Naive thymus-derived CD8-positive, alpha-beta T cell (primary cell): ENCODE data around the gene SCGB1C2. TPM values are rescaled to one million over a fixed set of nuclear protein-coding genes. Genes with fewer than 3 reads are reported as not detected.

Experiments
- ATAC-seq, 2 donors: fragments of 150-1000 bp; cut with Tn5 transposase in 1 of 2; sonication (Bioruptor Pico), chemical (Tn5 transposase) in 1 of 2; 1 replicate in 1 of 2; 2 replicates in 1 of 2; pipeline ENCODE4 v1.10.0; 2021; ENCODE audit warnings: mild to moderate bottlenecking in 2 of 2, moderate library complexity in 2 of 2
- POLR2A ChIA-PET: fragments of 350-600 bp; sonication (Branson Sonifier 250); formaldehyde crosslinking; loops from one replicate; lab custom pipeline; 2021; ENCODE audit warnings: antibody characterized with exemption; lab: Charles Lee
- DNase-seq, 10 donors: peaks; one replicate each; pipeline versions ENCODE4 v3.0.0 to v3.0.0-alpha.2; 2020 to 2022
- H3K27ac Mint-ChIP-seq, 10 donors: one replicate each; pipeline ENCODE4 v1.8.0; 2020 to 2022; ENCODE audit warnings: mild to moderate bottlenecking in 10 of 10, mixed read lengths in 10 of 10, moderate library complexity in 4 of 10, inconsistent platforms in 1 of 10
- H3K27me3 Mint-ChIP-seq, 5 donors: one replicate each; pipeline ENCODE4 v1.8.0; 2021 to 2022; ENCODE audit warnings: mixed read lengths in 5 of 5
- H3K36me3 Mint-ChIP-seq, 3 donors: one replicate each; pipeline ENCODE4 v1.8.0; 2020 to 2022; ENCODE audit warnings: mixed read lengths in 3 of 3, mild to moderate bottlenecking in 2 of 3, inconsistent platforms in 1 of 3
- H3K4me1 Mint-ChIP-seq, 4 donors: one replicate each; pipeline ENCODE4 v1.8.0; 2021 to 2022; ENCODE audit warnings: mixed read lengths in 4 of 4
- H3K4me3 Mint-ChIP-seq, 10 donors: one replicate each; pipeline ENCODE4 v1.8.0; 2020 to 2022; ENCODE audit warnings: mild to moderate bottlenecking in 10 of 10, mixed read lengths in 10 of 10, moderate library complexity in 6 of 10, inconsistent platforms in 1 of 10
- H3K9me3 Mint-ChIP-seq, 9 donors: one replicate each; pipeline ENCODE4 v1.8.0; 2020 to 2022; ENCODE audit warnings: mixed read lengths in 9 of 9, mild to moderate bottlenecking in 3 of 9, inconsistent platforms in 1 of 9, moderate library complexity in 1 of 9
- polyA plus RNA-seq, 3 donors: library from polyadenylated mRNA; unstranded; fragments of 300-500 nt; fragmentation: Illumina TruSeq; gene quantifications; one replicate each; pipeline ENCODE4 v1.2.3, GENCODE V29; 2021
- total RNA-seq, 8 experiments: library from RNA in 2 of 8; stranded (reverse) in 2 of 8; gene quantifications; one replicate each; pipeline ENCODE4 v1.2.3 and lab custom pipeline; 2021 to 2026

SCGB1C2 gene
- total and polyA plus RNA-seq, 5 experiments from 2014 or later: not detected

DNA sequence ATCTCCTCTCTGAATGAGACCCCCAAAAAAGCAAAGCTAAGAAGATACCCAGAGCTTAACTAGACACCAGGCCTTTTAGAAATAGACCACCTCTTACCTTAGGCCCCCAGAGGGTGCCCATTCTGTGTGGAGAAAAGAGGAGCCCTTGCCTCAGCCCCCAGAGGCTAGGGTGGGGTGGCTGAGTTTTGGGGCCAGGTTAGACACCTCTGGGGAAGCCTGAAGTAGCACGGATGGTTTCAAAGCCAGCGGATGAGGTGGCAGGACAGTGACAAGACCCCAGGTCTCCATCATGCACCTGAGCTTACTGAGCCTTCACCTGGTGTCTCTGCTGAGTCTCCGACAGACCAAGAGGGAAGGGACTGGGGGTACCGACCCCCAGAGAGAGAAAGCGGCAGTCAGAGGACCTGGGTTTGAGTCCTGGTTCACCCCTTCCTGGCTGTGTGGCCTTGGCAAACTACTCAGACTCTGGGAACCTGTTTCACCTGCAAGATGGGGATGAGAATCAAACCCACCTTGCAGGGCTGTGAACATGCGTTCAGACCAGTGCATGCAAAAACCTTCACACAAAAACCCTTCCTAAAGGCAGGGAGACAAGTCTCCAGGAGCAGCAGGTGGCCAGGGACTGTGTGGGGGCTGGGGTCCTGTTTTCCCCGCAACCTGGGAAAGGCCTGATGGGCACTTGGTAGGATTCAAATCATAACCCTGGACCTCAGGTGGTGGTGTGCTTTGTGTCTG, 7.7 kb downstream of the SCGB1C2 start:
- H3K27me3 Mint-ChIP-seq: peaks cover 0 to 3% (median 0%) of the 10 kb centered on the region in 5 donors
- peak overlapping the region in 1 of 10 donors; percentile 18 for H3K27ac Mint-ChIP-seq
- H3K36me3 Mint-ChIP-seq: no peaks in the 10 kb centered on the region
- H3K4me1 Mint-ChIP-seq: peaks cover 0 to 4% (median under 1%) of the 10 kb centered on the region in 4 donors
- no peaks in the 10 kb centered on the region for H3K9me3 Mint-ChIP-seq
- peak in 3 of 10 donors; percentile 0 to 42 (median 7) for DNase-seq
- no peak for ATAC-seq
- POLR2A ChIA-PET: no interaction called here
- H3K4me3 Mint-ChIP-seq: no peak overlapping the region

DNA sequence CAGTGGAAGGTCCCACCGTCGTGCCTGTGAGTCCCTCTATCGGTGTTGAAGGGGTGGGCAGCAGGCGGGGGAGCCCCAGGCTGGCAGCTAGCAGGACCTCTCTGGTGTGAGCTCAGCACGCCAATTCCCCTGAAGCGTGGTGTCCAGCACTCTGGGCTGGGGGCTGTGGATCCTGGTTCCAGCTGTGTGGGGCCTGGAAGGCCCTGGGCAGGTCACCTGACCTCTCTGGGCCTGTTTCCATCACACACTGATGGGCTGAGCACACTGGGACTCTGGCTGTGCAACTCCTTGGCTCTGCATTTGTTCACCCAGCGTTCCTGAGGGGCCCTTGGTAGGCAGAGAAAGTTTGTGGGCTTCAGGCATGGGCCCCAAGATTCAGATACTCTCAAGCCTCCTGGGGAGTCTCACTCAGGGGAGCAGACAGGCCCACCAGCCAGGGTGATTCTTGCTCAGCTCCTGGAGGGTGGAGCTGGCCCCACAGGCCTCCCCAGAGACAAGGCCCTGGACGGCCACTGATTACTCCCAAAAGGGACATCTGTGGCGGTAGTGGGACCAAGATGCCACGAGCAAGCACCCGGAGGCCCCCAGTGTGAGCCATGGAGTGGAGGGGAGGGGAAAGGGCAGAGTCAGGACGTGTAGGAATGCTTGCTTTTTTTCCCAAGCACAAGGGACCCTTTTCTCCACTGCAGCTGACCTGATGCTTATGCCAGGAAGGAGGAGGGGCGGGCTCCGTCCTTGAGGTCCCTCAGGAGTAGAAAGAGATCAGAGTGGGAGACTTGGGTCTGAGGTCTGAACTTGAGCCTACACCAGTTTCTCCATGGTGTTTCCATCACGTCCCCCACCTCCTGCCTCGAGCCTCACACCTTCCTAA, 8.5 kb downstream of the SCGB1C2 start:
- POLR2A ChIA-PET: no interaction called here
- Mint-ChIP-seq H3K4me3 (no peak overlapping the region), H3K36me3 (no peaks in the 10 kb centered on the region), H3K4me1 (peaks cover 0 to 4% (median under 1%) of the 10 kb centered on the region in 4 donors), H3K27me3 (peaks cover 0 to 3% (median 0%) of the 10 kb centered on the region in 5 donors), H3K27ac (no peak overlapping the region), H3K9me3 (no peaks in the 10 kb centered on the region)
- DNase-seq (peak in 3 of 10 donors; percentile 0 to 51 (median 14)), ATAC-seq (no peak)

DNA sequence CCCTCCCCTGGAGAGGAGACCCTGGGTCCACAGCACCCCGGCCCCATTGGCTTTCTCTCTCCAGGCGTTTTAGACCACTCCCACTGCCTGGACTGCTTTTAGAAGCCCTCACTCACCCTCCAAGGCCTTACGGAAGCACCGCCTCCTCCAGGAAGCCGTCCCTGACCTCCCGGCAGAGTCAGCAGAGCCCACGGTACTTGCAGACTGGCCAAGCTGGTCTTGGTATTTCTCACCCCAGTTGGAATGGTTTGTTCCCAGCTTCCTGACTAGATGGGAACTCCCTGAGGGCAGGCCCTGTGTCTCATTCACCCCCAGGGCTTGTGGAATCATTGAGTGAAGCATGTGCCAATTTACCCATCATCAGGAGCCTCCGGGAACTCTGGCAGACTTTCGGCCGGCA, 9.2 kb downstream of the SCGB1C2 start:
- no peak overlapping the region for H3K4me3 Mint-ChIP-seq
- H3K9me3 Mint-ChIP-seq: no peaks in the 10 kb centered on the region

DNA sequence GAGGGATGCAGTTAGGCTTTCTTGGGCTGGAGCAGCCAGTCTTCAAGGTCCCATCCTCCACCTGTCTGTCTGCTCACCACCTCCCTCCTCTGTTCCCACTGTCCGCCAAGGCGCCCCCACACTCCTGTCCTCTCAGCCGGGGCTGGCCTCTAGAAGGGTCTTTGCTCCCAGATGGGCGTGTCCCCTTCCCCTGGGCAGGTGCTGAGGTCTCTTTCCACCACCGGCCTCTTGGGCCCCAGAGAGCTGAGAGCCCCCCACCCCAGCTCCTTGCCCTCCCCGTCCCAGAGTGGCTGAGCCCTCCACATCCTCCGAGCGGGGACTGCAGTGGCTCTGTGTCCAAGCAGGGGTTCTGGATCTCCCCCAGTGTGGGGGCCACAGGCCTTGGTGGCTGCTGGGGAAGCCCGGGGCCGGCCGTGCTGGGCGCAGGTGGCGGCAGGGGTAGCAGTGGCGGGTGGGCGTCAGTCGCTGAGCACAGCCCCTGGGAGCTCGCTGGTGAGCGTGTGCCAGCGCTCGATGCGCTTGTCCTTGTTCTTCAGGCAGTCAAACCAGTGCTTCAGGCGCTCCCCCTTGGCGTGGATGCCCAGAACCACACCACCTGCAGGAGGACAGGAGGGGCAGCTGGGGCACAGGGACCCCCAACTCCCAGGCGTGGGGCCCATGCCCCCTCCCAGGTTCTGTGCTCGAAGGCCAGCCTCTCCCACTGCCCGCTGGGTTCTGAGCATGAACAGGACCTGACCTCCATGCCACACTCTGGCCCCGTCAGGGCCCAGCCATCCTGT, 9.8 kb downstream of the SCGB1C2 start:
- POLR2A ChIA-PET: no interaction called here
- Mint-ChIP-seq H3K36me3 (no peaks in the 10 kb centered on the region), H3K9me3 (no peaks in the 10 kb centered on the region), H3K4me1 (peaks cover 0 to 4% (median under 1%) of the 10 kb centered on the region in 4 donors), H3K27me3 (peaks cover 0 to 6% (median 0%) of the 10 kb centered on the region in 5 donors), H3K27ac (no peak overlapping the region), H3K4me3 (no peak overlapping the region)
- DNase-seq (peak in 3 of 10 donors; percentile 0 to 40 (median 14)), ATAC-seq (no peak)

More for the DNA sequence above, 9.2 kb downstream of the SCGB1C2 start:
- ATAC-seq (no peak), DNase-seq (peak in 2 of 10 donors; percentile 0 to 11)
- POLR2A ChIA-PET: no interaction called here
- H3K27ac Mint-ChIP-seq: no peak overlapping the region
- peaks cover 0 to 3% (median 0%) of the 10 kb centered on the region in 5 donors for H3K27me3 Mint-ChIP-seq
- H3K4me1 Mint-ChIP-seq: peaks cover 0 to 4% (median under 1%) of the 10 kb centered on the region in 4 donors
- no peaks in the 10 kb centered on the region for H3K36me3 Mint-ChIP-seq

DNA sequence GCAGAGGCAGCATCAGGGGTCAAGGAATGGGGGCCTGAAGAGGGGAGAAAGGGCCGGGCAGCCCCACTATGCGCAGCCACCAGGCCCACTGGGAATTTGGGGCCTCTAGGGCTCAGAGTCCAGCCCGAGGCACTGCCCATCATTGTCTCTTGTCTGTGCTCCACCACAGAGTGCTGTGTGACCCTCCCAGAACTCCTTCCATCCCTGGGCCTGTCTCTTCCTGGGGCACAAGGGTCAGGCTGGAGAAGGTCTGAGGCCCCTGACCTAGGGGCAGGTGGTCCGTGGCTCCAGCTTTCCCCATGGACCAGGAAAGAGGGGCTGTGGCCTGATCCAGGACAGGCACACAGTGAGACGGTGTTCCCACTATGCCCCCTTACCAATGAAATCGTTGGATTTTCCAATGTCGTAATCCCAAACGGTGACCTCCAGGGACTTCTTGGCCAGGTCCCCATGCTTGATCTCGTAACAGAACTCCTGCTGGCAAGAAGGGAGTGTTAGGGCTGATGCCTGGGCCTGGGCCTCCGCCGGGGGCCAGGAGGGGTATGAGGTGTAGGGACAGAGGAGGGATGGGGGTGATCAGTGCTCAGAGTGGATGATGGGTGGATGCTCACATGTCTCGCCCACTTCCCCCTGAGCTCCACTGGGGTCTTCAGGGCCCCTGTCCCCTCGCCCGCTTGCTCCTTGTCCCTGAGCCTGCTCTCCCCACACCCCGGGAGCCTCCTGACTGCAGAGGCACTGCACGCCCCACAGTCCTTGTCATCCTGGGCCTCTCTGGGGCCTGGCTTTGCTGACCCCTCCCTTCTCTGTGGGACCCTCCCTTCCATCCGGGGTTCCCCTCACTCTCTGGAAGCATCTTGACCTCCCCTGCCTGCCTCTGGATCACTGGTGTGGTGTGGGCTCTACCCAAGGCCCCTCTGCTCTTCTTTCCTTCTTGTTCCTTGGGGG, 10.7 kb downstream of the SCGB1C2 start:
- H3K4me3 Mint-ChIP-seq: no peak overlapping the region
- H3K27me3 Mint-ChIP-seq: peaks cover 0 to 5% (median 0%) of the 10 kb centered on the region in 5 donors
- no peak overlapping the region for H3K27ac Mint-ChIP-seq
- POLR2A ChIA-PET: no interaction called here
- H3K36me3 Mint-ChIP-seq: no peaks in the 10 kb centered on the region
- H3K4me1 Mint-ChIP-seq: peaks cover 0 to 4% (median under 1%) of the 10 kb centered on the region in 4 donors
- no peaks in the 10 kb centered on the region for H3K9me3 Mint-ChIP-seq
- DNase-seq: peak in 2 of 10 donors; percentile 16 to 49
- no peak for ATAC-seq

DNA sequence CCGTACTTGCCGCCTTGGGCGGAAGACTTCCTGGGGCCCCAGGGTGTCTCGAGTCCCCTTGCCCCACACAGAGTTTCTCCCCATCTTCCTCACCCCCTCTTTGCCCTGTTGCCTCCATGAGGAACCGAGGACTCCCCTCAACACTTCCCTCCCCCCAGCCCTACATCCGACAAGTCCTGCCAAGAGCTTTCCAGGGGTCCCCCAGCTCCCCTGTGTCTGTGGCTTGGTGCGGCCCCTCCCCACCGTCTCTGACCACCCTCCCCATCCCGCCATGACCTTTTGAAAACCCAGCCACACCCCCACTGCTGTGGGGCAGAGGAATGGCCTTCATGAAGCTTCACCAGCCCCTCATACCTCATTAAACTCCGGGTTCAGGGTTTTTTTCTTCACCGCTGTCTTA, 11.4 kb downstream of the SCGB1C2 start:
- H3K4me1 Mint-ChIP-seq: no peaks in the 10 kb centered on the region
- peak in 2 of 10 donors; percentile 5 to 42 for DNase-seq
- H3K27me3 Mint-ChIP-seq: peaks cover 0 to 5% (median 0%) of the 10 kb centered on the region in 5 donors
- H3K27ac Mint-ChIP-seq: no peak overlapping the region
- no peaks in the 10 kb centered on the region for H3K36me3 Mint-ChIP-seq
- no peak overlapping the region for H3K4me3 Mint-ChIP-seq
- no peaks in the 10 kb centered on the region for H3K9me3 Mint-ChIP-seq
- POLR2A ChIA-PET: no interaction called here
- ATAC-seq: no peak

DNA sequence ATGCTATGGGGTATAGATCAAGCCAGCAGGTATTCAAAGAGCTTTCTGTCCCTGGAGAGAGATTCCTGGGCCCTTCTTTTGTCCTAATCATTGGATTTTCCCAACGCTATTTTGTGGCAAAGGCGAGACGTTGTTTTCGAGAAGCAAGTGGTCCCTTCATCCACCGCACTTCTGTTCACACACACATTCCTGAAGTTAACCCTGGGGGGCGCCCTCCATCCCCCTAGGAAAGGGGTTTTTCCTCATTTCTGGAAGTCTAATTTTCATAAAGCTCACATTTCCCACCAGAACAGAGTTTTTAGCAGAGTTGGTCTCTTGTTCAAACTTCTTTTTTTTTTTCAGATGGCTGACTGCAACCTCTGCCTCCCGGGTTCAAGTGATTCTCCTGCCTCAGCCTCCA, 11.9 kb downstream of the SCGB1C2 start:
- Mint-ChIP-seq H3K4me1 (no peaks in the 10 kb centered on the region), H3K9me3 (no peaks in the 10 kb centered on the region), H3K4me3 (no peak overlapping the region), H3K27me3 (peaks cover 0 to 5% (median 0%) of the 10 kb centered on the region in 5 donors), H3K27ac (no peak overlapping the region), H3K36me3 (no peaks in the 10 kb centered on the region)
- POLR2A ChIA-PET: no interaction called here
- ATAC-seq (no peak), DNase-seq (peak in 1 of 10 donors; percentile 3)

DNA sequence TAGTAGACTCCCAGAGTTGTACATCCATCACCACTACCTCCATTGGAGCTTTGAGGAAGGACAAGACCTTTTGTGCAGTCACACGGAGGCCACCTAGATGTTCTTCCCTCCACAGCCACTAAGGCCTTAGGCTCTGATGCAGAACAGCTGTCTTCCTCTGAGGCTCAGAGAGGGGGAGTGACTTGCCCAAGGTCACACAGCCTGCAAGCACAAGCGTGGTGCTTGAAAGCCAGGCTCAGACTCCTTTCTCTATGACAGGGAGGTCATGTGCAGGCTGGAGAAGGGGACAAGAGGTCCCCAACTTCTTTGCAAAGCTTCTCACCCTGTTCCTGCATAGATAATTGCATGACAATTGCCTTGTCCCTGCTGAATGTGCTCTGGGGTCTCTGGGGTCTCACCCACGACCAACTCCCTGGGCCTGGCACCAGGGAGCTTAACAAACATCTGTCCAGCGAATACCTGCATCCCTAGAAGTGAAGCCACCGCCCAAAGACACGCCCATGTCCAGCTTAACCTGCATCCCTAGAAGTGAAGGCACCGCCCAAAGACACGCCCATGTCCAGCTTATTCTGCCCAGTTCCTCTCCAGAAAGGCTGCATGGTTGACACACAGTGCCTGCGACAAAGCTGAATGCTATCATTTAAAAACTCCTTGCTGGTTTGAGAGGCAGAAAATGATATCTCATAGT, 12.7 kb downstream of the SCGB1C2 start:
- Mint-ChIP-seq H3K27ac (no peak overlapping the region), H3K4me1 (no peaks in the 10 kb centered on the region), H3K27me3 (peaks cover 0 to 5% (median 0%) of the 10 kb centered on the region in 5 donors), H3K4me3 (no peak overlapping the region), H3K9me3 (no peaks in the 10 kb centered on the region), H3K36me3 (no peaks in the 10 kb centered on the region)
- DNase-seq (peak in 3 of 10 donors; percentile 0 to 51 (median 13)), ATAC-seq (no peak)
- POLR2A ChIA-PET: no interaction called here

DNA sequence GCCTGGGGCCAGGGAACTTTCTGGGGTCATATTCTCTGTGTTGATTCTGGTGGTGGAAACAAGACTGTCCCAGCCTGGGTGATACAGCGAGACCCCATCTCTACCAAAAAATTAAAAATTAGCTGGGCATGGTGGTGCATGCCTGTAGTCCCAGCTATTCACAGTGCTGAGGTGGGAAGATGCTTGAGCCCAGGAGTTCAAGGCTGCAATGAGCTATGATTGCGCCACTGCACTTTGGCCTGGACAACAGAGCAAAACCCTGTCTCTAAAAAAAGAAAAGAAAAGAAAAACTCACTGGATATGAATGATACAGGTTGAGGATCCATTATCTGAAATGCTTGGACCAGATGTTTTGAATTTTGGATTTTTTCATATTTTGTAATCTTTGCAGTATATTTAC, 13.6 kb downstream of the SCGB1C2 start:
- H3K27ac Mint-ChIP-seq: no peak overlapping the region
- H3K36me3 Mint-ChIP-seq: no peaks in the 10 kb centered on the region
- POLR2A ChIA-PET: no interaction called here

DNA sequence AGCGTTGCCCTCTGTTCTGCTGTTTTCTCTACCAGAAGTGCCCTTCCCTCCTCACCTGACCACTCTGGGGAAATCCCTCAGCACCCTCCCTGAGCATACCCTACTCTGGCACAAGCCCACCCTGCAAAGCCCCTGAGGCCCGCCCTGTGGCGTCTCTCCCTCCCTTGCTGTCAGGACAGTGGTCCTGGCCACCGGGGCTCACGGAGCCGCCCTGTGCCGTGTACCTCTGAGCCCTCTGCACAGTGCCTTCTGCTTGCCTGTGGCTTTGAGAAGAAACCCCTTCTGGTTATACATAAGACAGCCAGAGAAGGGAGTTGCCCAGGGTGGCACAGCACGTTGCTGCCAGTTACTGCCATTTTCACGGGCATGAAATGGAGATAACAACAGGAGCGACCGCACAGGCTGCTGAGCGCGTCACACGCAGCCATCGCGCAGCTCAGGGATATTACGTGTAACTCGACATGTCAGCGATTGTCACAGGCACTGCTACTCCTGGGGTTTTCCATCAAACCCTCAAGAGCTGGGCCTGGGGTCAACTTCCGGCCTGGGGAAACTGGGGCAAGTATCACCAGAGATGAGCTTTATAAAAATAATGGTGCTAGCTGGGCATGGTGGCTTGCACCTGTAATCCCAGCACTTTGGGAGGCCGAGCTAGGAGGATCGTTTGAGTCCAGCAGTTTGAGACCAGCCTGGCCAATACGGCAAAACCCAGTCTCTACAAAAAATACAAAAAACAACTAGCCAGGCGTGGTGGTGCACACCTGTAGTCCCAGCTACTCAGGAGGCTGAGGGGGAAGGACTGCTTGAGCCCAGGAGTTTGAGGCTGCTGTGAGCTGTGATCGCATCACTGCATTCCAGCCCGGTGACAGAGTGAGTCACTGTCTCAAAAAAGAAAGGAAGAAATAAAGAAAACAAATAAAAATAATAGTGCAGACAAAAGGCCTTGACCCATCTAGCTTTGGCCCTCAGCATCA, 14.8 kb downstream of the SCGB1C2 start:
- POLR2A ChIA-PET: no interaction called here
- Mint-ChIP-seq H3K36me3 (no peaks in the 10 kb centered on the region), H3K4me1 (no peaks in the 10 kb centered on the region), H3K27me3 (peaks cover 0 to 5% (median 0%) of the 10 kb centered on the region in 5 donors), H3K4me3 (no peak overlapping the region), H3K27ac (no peak overlapping the region), H3K9me3 (no peaks in the 10 kb centered on the region)
- ATAC-seq: no peak
- DNase-seq: peak in 1 of 10 donors; percentile 40

More for the DNA sequence above, 13.6 kb downstream of the SCGB1C2 start:
- H3K9me3 Mint-ChIP-seq: no peaks in the 10 kb centered on the region
- DNase-seq (peak in 1 of 10 donors; percentile 31), ATAC-seq (no peak)
- no peaks in the 10 kb centered on the region for H3K4me1 Mint-ChIP-seq
- H3K27me3 Mint-ChIP-seq: peaks cover 0 to 5% (median 0%) of the 10 kb centered on the region in 5 donors
- H3K4me3 Mint-ChIP-seq: no peak overlapping the region
